Stimulated activated CD8-positive, alpha-beta memory T cell treated with anti-CD3 and anti-CD28 coated beads, Interleukin-4, amount 100 ng/mL, for 48 hours (primary cell): Measurements from ENCODE around the gene NT5E.
"Not testable (repeated sequence)": the region's sequence is repeated elsewhere in the genome, so short reads cannot be mapped to it uniquely, and the experiment has no call there.

ENCODE experiments used
- DNase-seq: peaks from one replicate; pipeline ENCODE4 v3.0.0-alpha.2; 2020

The NT5E gene

DNA sequence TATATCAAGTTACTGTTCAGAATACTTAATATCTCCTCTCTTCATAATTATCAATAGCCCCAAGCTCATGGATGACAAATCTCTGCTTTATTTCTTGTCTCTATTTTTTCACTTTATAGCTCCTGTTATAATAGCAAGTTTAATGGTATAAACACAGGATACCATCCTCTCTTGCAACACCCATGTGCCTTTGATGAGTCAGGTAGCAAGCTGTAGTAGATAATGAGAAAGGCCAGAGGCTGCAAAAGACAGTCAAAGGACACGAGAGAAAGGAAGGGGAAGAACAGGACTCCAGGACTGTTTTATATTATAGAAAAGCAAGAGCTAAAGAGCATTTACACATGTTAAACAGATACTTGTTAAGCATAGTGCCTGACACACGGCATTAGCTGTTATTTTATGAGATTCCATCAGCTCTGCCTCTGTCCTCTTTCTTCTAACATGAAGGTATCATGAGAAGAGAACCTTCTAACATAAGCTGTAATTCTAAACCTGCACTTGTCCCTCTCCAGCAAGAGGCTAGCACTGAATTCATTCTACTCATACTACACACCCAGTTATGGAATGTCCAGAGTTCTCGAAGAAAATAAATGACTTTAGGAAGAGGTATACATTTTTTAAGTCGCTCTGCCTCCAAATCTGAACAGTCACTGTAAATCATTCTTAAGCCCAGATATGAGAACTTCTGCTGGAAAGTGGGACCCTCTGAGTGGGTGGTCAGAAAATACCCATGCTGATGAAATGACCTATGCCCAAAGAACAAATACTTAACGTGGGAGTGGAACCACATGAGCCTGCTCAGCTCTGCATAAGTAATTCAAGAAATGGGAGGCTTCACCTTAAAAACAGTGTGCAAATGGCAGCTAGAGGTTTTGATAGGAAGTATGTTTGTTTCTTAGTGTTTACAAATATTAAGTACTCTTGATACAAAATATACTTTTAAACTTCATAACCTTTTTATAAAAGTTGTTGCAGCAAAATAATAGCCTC, 45.0 kb downstream of the NT5E start:
- DNase-seq = no peak

DNA sequence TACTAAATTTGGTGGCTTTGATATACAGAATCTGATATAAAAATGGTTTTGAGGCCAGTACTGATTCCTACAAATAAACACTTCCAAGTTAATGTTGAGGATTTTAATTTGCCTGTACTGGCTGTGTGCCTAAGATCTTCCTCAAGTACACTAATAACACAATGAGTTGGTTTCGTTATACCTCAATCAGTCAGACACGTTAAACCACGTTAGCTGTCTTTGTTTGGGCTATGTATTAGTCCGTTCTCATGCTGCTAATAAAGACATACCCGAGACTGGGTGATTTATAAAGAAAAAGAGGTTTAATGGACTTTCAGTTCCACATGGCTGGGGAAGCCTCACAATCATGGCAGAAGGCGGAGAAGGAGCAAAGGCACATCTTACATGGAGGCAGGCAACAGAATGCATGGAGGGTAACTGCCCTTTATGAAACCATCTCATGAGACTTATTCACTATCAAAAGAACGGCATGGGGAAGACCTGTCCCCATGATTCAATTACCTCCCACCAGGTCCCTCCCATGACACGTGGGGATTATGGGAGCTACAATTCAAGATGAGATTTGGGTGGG, 46.2 kb downstream of the NT5E start:
- no peak for DNase-seq

- DNase-seq = no peak
Observed at GRCh38 chr6:85496856-85497255, 47.0 kb downstream of the NT5E start.

- DNase-seq = no peak
Observed at GRCh38 chr6:85498596-85499258, 48.8 kb downstream of the NT5E start.

GRCh38 chr6:85506441-85507093, 56.7 kb downstream of the NT5E start:
- peak; percentile 46 for DNase-seq

GRCh38 chr6:85516168-85516567, 66.3 kb downstream of the NT5E start:
- DNase-seq = no peak

DNA sequence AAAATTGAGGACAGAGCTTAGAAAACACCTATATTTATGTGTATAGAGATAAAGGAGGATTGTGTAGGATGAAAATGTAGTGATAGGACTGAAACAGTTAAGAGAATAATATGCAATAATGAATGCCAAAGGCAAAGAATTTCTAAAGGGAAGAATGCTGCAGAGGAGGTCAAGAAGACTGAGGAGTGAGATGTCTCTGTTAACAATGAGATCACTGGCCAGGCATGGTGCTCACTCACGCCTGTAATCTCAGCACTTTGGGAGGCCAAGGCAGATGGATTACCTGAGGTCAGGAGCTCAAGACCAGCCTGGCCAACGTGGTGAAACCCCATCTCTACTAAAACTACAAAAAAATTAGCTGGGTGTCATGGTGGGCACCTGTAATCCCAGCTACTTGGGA, 74.4 kb downstream of the NT5E start:
- DNase-seq = not testable (repeated sequence)

DNA sequence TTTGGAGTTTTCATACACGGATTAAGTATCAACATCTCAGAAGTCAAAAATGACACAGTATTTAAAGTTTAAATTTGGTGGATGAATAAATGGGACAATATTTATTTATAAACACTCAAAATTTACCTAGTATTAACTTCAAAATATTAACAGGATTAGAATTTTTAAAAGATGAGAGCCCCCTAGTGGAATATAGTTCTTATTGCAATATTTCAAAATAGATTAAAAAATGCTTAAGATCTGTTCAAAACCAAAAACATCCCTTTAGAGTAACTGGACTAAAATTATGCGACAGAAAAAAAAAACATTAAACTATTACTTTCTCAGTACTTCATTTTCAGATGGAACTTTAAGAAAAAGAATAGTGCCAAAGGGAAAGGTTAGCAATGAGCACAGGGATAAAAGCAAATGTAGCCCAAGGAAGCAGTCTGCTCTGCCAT, 87.2 kb downstream of the NT5E start:
- no peak for DNase-seq

DNA sequence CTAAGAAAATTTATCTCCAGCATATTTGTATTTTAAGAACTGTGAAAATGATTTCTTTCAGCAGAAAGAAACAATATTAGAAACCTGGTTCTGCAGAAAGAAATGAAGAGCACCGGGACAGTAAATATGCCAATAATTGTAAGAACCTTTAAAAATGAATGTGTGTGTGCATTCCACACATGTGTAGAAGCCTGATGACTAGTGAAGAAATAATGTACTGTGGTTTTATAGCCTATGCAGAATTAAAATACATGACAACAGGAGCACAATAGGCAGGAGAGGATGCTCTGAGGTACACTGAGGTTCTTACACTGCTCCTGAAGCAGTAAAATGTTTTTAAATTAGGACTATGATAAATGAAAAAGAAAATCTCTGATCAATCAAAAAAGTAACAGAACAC, 94.9 kb downstream of the NT5E start:
- DNase-seq = no peak
